ENCODE results near the gene DAAM1.

Gene DAAM1

GRCh38 chr14:59317346-59317745, 128.9 kb downstream of the DAAM1 start:
- no peak for DNase-seq

GRCh38 chr14:59317798-59318505, 129.5 kb downstream of the DAAM1 start:
- DNase-seq = no peak

DNA sequence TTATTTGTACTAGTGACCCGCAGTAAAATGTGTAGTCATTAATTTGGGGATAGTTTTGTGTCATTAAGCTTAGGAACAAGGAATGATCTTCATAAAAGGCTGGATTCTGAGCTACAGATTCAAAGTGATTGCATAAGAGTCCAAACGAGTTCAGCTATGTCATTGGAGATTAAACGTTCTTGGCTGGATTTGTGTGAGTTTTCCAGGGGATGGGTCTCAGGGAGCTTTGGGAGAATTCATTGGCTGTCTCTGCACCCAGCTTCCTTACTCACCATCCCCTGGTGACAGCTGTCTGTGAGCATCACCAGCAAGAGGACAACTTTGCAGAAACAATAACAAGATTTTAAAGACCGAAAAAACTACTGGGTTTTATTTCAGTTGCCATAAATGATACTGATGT, 130.4 kb downstream of the DAAM1 start:
- DNase-seq = no peak

GRCh38 chr14:59320361-59320760, 131.9 kb downstream of the DAAM1 start:
- DNase-seq = no peak

GRCh38 chr14:59320763-59321625, 132.5 kb downstream of the DAAM1 start:
- no peak for DNase-seq

- no peak for DNase-seq
Observed at GRCh38 chr14:59321626-59321949, 133.1 kb downstream of the DAAM1 start.

DNA sequence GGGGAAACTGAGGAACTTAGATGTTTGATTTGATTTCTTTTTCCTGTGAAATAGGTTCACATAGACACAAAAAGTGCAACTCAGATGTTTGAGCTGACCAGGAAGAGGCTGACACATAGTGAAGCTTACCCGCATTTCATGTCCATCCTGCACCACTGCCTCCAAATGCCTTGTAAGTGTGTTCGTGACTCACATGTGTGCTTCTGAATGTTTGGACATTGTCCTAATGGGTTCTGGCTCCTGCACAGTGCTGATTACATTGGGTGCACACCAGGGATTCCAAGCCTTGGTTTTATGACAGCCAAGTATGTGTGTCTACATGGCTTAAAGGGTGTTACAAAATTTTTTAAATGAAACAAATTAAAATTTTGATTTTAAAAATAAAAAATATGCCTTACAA, 137.4 kb downstream of the DAAM1 start:
- DNase-seq = no peak

DNA sequence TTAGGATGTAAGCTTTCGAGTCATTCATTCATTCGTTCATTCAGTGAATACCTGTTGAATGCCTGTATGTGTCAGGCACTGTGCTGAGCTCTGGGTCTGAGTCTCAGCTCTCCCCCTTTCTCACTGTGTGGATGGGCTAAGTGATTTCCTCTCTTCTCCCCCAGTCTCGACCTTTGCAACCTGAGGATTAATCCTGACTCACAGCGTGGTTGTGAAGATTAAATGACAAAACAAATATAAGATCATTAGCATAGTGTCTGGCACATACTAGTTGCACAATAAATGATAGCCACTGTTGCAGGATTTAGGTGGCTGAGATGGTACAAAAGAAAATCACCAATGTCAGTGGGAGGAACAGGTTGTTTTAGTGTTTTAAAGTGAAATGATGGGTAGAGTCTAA, 140.0 kb downstream of the DAAM1 start:
- no peak for DNase-seq

DNA sequence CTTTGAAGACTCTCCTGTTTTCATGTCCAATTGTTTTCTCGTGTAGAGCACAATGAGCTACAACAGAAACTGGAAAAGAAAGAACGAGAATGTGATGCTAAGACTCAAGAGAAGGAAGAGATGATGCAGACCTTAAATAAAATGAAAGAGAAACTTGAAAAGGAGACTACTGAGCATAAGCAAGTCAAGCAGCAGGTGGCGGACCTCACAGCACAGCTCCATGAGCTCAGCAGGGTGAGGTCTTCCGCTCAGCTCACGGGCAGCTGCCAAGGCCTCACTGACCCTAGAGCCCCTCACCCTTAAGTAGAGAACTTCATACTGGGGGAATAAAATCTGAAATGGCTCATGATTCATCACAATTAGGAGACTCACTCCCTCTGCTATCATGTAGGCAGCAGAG, 142.0 kb downstream of the DAAM1 start:
- no peak for DNase-seq

DNA sequence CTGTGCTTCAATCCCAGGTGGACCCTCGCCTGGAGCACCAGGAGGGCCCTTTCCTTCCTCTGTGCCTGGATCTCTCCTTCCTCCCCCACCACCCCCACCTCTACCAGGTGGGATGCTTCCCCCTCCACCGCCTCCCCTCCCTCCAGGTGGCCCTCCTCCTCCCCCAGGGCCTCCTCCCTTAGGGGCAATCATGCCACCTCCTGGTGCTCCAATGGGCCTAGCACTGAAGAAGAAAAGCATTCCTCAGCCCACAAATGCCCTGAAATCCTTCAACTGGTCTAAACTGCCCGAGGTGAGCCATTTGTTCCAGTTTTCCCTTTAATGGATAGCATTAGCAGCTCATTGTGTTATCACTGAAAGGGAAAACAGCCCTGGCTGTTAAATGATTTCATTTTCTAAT, 142.8 kb downstream of the DAAM1 start:
- no peak for DNase-seq

DNA sequence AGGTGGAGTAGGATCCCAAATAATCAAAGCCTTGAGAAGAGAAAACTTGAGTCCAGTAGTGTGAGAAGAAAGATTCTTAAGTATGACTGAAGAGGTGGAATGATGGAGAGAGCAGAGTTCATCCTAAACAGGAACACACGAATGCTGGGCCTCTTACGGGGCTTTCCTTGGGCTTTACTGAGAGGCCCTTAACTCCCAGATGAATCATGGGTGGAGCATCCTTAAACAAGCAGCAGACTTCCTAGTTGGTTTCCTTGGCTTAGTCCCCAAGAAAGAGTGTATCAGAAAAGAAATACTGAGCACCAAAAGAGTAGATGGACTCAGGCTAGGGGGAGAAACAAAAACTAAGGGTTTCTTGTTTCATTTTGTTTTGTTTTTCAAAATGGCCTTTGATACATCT, 144.3 kb downstream of the DAAM1 start:
- no peak for DNase-seq

- no peak for DNase-seq
Observed at GRCh38 chr14:59333235-59333634, 144.8 kb downstream of the DAAM1 start.

DNA sequence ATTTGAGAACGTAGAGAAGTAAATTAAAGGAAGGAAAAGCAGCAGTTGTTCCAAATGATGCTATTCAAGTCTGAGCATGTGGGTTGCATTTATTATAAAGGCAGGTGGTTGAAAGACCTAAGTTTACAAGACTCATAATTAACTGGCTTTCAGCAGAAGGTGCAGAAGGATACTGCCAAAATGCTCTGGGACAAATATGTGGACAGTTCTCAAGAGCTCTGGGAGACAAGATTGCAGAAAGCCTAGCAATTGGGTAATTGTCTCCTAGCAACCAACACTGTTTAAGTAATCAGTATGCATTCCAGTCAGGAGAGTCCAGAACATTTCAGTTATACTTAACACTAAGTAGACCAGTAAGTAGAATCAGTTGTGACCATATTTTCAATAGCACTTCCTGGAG, 145.2 kb downstream of the DAAM1 start:
- no peak for DNase-seq

- DNase-seq = no peak
Observed at GRCh38 chr14:59334253-59334652, 145.8 kb downstream of the DAAM1 start.

DNA sequence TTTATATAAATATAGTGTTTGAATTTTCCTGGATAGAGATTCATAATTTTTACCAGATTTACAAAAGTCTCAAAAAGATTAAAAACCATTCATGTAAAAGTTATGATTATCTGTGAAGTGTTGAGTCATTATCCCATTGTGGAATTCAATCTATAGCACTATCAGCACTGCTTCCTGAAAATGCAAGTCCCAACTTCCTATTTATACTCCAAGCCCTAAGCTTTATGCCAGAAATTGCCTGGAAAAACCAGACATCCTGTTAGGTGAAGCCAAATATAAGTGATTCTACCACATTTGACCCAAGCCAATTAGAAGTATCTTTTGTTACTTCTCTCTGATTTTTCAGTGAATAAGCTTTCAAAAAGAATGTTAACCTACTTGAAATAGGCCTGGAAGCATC, 147.6 kb downstream of the DAAM1 start:
- DNase-seq = no peak

GRCh38 chr14:59336706-59337105, 148.2 kb downstream of the DAAM1 start:
- no peak for DNase-seq

GRCh38 chr14:59337141-59337611, 148.7 kb downstream of the DAAM1 start:
- no peak for DNase-seq

- no peak for DNase-seq
Observed at GRCh38 chr14:59338761-59339160, 150.3 kb downstream of the DAAM1 start.

DNA sequence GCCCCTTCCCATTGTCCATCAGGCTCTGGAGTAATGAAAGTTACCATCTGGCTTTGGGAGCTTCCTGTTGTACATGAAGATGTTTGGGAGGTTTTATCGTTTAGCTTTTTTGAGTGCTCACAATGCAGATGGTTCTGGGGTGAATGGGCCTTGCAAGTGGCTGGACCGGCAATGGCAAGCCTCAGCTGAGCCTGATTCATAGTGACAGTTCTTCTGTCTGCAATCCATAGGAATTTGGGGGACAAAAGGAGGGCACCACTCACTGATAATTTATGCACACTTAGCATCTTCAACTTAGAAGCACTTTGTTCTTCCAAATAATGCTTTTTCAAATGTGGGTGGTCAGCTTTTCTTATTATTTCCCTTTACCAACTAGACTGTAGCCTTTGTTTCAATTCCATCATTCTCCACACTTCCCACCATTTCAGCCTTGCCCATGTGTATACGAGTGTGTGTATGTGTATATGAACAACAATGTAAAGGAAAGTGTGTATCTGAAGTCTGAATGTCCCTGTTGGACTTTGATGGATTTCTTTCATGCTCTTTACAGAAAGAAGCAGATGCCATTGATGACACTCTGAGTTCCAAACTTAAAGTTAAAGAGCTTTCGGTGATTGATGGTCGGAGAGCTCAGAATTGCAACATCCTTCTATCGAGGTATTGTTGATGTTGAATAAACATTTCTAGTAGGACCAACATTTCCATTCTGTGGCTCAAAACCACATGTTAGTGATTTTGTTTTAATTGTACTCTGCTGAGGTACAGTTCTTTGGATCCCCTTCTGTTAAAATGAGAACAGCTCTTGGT, 151.3 kb downstream of the DAAM1 start:
- DNase-seq = no peak

DNA sequence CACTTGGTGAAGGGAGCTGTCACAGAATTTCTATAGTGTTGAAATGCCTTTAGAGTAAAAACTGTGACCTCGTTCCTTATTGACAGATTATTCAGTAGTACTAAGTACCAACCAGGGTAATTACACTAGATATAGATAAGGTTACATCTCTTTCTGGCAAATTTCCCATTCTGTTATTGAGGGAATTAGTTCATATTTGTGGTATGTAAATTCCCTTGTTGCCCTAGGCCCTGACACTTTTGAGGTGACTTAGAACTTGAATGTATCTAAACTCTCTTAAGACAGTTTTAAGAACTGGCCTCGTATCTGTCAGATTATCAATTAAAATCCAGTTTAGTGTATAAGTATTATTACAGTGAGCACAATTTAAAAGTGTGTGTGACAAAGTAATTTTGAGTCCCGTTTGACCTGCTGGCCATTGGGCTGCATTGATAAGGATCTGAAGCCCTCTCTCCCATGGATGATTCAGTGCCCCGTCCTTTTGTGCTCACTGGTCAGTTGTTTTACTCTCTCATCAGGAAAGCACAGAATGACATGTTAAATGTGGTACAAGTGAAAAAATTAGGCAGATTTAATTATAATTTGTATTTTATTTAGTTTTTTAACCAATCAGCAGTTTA, 153.5 kb downstream of the DAAM1 start:
- DNase-seq = no peak

DNA sequence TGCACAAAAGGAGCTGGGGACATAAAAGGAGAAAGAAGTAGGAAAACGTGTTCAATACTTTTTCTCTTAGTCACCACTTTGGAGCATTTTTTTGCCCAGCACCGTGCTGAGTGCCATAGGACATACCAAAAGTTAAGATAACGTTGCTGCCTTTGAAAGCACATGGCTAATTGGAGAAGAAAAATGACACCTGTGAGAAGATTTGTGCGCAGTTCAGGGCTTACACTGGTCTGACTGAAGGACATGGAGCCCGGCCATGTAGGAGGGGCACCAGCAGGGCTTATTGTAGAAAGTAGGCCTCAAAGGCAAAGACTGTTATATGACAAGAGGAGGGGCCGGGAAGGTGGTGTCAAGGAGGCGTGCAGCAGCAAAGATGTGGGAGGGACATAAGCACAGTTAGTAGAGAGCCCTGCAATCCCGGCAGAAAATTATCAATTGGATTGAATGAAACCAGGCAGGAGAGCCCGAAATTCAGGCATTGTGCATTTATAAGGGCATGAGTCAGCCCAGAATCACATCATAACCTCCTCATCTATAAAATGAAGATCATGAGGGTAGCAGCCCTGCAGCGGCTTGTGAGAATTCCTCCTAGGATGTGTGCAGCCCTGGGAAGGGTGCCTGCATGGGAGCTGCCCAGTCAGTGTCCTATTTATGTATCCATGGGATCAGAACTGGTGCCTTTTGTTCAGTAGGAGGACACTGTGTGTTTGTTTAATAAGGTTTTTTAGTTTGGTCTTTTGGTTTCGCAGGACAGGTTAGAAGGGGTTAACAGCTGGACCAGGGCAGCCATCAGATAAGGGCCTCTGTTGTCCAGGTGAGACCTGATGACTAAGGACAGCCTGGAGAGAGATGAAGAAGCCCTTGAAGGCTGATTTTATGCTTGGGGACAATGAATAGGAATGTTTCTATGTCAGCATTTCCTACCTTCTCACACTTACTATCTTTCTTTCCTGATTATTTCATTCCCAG, 154.3 kb downstream of the DAAM1 start:
- no peak for DNase-seq

DNA sequence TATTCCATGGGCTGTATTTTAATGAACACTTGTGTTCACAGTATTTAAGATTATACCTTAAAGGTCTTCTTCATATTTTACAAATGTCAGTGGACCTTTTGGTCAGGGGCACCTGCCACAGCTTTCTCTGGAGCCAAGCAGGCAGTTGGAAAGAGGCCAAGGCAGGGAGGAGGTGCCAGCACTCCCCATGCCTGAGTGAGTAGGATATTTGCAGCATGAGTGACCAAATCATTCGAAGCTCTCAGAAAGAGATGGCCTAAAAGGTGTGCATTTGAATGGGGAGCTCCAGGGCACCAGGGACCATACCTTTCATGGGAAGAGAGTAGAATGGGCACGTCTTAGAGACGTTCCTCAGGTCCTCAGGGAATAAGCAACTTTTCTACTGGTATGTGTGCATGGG, 155.1 kb downstream of the DAAM1 start:
- no peak for DNase-seq
